IMR-90 (cell line): ENCODE data around the gene ANO9.

Experiments used
- CEBPB ChIP-seq: IDR thresholded peaks from 2 replicates; pipeline ENCODE4 v1.6.1; 2012; ENCODE audit warnings: low read depth, low read length, improper control_type of control experiment
- CHD1 ChIP-seq: IDR thresholded peaks from 2 replicates; pipeline ENCODE4 v1.6.1; 2012; ENCODE audit warnings: low read depth, low read length, improper control_type of control experiment
- MAZ ChIP-seq: IDR thresholded peaks from 2 replicates; pipeline ENCODE4 v1.6.1; 2012; ENCODE audit warnings: low read depth, mild to moderate bottlenecking, low read length, improper control_type of control experiment, moderate library complexity, borderline replicate concordance
- MXI1 ChIP-seq: IDR thresholded peaks from 2 replicates; pipeline ENCODE4 v1.6.1; 2012; ENCODE audit warnings: low read depth, mild to moderate bottlenecking, low read length, moderate library complexity, borderline replicate concordance
- POLR2A ChIP-seq: IDR thresholded peaks from 2 replicates; pipeline ENCODE4 v1.6.1; 2012; ENCODE audit warnings: mild to moderate bottlenecking, low read depth, low read length
- RAD21 ChIP-seq: IDR thresholded peaks from 2 replicates; pipeline ENCODE4 v1.6.1; 2012; ENCODE audit warnings: low read length, improper control_type of control experiment
- RCOR1 ChIP-seq: IDR thresholded peaks from 2 replicates; pipeline ENCODE4 v1.6.1; 2012; ENCODE audit warnings: mild to moderate bottlenecking, low read length, improper control_type of control experiment; ENCODE audit not compliant: insufficient replicate concordance
- RFX5 ChIP-seq: IDR thresholded peaks from 2 replicates; pipeline ENCODE4 v1.8.0; 2012; ENCODE audit warnings: low read depth, mild to moderate bottlenecking, low read length, moderate library complexity
- SMC3 ChIP-seq: fragments of 150-350 bp; IDR thresholded peaks from 2 replicates; pipeline ENCODE4 v1.6.1; 2016; ENCODE audit warnings: low read depth, mild to moderate bottlenecking, antibody characterized with exemption, low read length, moderate library complexity
- TF ChIP-seq, protein P1 (sequence below): conservative IDR thresholded peaks from 2 replicates; pipeline ENCODE4 v1.5.1; 2012; ENCODE audit warnings: mild to moderate bottlenecking, low read depth, low read length, improper control_type of control experiment
- TF ChIP-seq, protein P2 (sequence below): fragments of 150-350 bp; IDR thresholded peaks from 2 replicates; pipeline ENCODE4 v1.6.1; 2017; ENCODE audit warnings: mild to moderate bottlenecking, antibody characterized with exemption, low read length, low read depth

DNA sequence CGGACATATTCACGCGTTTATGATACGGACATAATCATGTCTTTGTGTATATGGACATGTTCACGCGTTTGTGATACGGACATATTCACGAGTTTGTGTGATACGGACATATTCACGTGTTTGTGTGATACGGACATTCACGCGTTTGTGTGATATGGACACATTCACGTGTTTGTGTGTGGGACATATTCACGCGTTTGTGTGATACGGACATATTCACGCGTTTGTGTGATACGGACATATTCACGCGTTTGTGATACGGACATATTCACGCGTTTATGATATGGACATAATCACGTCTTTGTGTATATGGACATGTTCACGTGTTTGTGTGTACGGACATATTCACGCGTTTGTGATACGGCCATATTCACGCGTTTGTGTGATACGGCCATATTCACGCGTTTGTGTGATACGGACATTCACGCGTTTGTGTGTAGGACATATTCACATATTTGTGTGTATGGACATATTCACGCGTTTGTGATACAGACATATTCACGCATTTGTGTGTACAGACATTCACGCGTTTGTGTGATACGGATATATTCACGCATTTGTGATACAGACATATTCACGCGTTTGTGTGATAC lies 33.2 kb upstream of the ANO9 start:
- TF ChIP-seq, protein P1, sequence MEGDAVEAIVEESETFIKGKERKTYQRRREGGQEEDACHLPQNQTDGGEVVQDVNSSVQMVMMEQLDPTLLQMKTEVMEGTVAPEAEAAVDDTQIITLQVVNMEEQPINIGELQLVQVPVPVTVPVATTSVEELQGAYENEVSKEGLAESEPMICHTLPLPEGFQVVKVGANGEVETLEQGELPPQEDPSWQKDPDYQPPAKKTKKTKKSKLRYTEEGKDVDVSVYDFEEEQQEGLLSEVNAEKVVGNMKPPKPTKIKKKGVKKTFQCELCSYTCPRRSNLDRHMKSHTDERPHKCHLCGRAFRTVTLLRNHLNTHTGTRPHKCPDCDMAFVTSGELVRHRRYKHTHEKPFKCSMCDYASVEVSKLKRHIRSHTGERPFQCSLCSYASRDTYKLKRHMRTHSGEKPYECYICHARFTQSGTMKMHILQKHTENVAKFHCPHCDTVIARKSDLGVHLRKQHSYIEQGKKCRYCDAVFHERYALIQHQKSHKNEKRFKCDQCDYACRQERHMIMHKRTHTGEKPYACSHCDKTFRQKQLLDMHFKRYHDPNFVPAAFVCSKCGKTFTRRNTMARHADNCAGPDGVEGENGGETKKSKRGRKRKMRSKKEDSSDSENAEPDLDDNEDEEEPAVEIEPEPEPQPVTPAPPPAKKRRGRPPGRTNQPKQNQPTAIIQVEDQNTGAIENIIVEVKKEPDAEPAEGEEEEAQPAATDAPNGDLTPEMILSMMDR, result no peak
- TF ChIP-seq RCOR1, result no peak
- no peak for TF ChIP-seq SMC3
- TF ChIP-seq RAD21, result no peak
- TF ChIP-seq MXI1, result no peak
- no peak for TF ChIP-seq POLR2A
- TF ChIP-seq, protein P2, sequence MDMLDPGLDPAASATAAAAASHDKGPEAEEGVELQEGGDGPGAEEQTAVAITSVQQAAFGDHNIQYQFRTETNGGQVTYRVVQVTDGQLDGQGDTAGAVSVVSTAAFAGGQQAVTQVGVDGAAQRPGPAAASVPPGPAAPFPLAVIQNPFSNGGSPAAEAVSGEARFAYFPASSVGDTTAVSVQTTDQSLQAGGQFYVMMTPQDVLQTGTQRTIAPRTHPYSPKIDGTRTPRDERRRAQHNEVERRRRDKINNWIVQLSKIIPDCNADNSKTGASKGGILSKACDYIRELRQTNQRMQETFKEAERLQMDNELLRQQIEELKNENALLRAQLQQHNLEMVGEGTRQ, result no peak
- no peak for TF ChIP-seq MAZ
- TF ChIP-seq CEBPB, result no peak
- no peak for TF ChIP-seq CHD1
- TF ChIP-seq RFX5, result no peak
